Right forelimb (tissue), 1 donor: ENCODE data around the gene PDPR.
"Not testable (repeated sequence)": the region's sequence is repeated elsewhere in the genome, so short reads cannot be mapped to it uniquely, and the experiment has no call there.

Source experiments
- DNase-seq: peaks from one replicate; pipeline ENCODE4 v3.0.0-alpha.2; 2018

The PDPR gene

DNA sequence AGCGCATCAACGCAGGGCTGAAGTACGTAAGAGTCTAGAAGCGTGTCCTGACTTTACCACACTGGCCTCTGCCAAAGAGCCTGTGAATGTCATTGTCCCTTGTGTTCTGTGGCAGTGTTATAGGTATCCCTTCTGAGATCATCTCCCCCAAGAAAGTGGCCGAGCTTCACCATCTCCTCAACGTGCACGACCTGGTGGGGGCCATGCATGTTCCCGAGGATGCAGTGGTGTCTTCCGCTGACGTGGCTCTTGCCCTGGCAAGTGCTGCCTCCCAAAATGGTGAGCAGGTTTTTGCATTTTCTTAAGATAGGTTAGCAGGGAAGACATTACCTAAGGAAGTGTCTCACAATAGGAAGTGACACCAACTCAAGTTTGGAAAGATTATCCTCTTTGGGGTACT is 14.7 kb downstream of the PDPR start:
- DNase-seq = not testable (repeated sequence)

DNA sequence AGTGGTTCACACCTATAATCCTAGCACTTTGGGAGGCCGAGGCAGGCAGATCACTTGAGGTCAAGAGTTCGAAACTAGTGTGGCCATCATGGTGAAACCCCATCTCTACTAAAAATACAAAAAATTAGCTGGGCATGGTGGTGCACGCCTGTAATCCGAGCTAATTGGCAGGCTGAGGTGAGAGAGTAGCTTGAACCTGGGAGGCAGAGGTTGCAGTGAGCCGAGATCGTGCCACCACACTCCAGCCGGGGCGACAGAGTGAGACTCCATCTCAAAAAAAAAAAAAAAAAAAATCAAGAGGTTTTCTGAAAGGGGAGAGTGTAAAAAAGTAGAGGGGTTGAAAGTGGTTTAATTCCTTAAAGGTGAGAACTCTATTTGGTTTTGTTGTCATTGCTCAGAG is 21.7 kb downstream of the PDPR start:
- not testable (repeated sequence) for DNase-seq

GRCh38 chr16:70136595-70136994 is 22.5 kb downstream of the PDPR start:
- DNase-seq = not testable (repeated sequence)

- DNase-seq = not testable (repeated sequence)
Observed at GRCh38 chr16:70142739-70143138, 28.6 kb downstream of the PDPR start.

GRCh38 chr16:70143231-70143895 is 29.2 kb downstream of the PDPR start:
- not testable (repeated sequence) for DNase-seq

- DNase-seq = not testable (repeated sequence)
Observed at GRCh38 chr16:70147853-70148252, 33.7 kb downstream of the PDPR start.

GRCh38 chr16:70148453-70148852 is 34.3 kb downstream of the PDPR start:
- not testable (repeated sequence) for DNase-seq

GRCh38 chr16:70149296-70149695 is 35.2 kb downstream of the PDPR start:
- DNase-seq = not testable (repeated sequence)

- DNase-seq = no peak
Observed at GRCh38 chr16:70151391-70151790, 37.3 kb downstream of the PDPR start.

DNA sequence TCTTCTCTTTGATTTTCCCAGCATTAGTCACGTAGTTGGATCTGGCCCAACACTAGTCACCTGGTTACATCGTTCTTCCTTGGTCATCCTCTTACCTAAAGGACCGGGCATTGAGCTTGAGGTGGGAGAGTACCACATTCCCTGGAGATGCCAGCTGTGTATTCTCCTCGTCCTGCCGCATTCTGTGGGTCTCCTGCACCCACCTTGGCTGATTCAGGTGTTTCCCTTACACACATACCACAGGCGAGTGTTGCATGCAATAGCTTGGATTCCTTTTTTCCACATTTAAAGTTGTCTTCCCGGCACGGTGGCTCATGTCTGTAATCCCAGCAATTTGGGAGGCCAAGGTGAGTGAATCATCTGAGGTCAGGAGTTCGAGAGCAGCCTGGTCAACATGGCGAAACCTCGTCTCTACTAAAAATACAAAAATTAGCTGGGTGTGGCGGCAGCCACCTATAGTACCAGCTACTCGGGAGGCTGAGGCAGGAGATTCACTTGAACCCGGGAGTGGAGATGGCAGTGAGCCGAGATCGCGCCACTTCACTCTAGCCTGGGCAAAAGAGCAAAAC is 37.9 kb downstream of the PDPR start:
- no peak for DNase-seq

GRCh38 chr16:70152578-70153302 is 38.6 kb downstream of the PDPR start:
- no peak for DNase-seq

GRCh38 chr16:70154736-70155135 is 40.6 kb downstream of the PDPR start:
- DNase-seq = not testable (repeated sequence)

DNA sequence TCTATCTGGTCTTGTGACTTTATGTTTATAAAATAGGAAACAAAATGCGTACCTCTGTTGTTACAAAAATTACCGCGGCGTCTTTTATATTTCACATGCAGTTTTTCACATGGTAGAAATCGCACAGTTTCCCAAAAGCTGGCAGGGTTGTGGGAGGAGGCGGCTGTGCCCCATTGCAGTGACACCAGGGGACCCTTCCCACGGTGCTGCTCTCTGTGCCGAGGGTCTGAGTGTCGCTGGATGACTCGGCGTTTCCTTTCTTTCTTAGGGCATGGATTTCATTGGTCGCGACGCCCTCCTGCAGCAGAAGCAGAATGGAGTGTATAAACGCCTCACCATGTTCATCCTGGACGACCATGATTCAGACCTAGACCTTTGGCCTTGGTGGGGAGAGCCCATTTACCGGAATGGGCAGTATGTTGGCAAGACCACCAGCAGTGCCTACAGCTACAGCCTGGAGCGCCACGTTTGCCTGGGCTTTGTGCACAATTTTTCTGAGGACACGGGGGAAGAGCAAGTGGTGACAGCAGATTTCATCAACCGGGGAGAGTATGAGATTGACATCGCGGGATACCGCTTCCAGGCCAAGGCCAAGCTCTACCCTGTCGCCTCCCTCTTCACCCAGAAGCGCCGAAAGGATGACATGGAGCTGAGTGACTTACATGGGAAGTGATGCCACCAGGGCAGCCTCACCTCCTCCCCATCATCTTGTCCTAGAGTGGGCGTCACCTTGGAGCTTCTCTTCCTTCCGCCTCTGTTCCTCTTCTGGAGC is 42.3 kb downstream of the PDPR start:
- no peak for DNase-seq

DNA sequence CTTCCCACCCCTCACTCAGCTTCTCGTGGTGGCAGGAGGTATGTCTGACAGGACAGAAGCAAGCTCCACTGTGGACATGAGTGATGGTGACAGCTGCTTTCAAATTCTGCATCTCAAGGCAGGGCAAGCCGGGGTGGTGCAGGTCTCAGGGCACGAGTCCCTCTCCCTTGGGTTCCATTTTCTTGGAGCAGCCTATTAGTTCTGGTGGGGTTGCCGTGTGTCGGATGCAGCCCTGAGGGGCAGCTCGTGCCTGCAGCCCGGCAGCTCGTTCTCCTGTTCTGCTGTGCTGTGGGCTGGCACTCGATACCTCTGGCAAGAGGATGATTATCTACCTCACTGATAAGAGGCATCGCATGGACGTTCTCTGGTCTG is 43.0 kb downstream of the PDPR start:
- DNase-seq = no peak

GRCh38 chr16:70157477-70158260 is 43.5 kb downstream of the PDPR start:
- no peak for DNase-seq

DNA sequence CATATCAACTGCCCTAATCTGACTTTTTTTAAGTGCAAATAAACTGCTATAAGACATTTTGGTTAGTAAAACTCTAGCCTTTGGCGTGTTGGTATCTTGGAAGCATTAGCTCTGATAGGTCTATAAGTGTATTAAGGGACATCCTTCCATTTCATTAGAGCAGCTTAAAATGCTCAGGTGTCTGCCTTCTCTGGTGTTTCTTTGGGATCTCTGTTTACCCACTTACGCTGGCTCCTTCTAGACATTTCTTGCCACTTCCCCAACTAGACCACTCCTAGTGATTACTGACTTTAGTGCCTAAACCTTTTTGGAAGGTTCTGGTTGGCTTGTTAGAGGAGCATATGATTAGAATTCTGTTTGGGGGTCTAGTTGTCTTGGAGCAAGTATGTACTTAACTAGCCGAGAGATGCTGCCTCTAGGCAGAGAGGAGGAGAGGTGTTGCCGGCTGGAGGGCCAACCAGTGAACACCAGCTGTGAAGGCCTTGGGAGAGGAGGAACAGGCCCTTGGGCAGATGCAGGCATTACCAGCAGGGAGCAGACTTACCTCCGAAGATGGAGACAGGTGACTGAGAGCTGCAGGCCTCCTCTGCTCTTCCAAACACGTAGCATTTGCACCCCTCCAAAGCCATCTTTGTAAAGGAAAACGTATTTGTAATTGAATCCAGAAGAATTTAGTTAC is 44.3 kb downstream of the PDPR start:
- no peak for DNase-seq

DNA sequence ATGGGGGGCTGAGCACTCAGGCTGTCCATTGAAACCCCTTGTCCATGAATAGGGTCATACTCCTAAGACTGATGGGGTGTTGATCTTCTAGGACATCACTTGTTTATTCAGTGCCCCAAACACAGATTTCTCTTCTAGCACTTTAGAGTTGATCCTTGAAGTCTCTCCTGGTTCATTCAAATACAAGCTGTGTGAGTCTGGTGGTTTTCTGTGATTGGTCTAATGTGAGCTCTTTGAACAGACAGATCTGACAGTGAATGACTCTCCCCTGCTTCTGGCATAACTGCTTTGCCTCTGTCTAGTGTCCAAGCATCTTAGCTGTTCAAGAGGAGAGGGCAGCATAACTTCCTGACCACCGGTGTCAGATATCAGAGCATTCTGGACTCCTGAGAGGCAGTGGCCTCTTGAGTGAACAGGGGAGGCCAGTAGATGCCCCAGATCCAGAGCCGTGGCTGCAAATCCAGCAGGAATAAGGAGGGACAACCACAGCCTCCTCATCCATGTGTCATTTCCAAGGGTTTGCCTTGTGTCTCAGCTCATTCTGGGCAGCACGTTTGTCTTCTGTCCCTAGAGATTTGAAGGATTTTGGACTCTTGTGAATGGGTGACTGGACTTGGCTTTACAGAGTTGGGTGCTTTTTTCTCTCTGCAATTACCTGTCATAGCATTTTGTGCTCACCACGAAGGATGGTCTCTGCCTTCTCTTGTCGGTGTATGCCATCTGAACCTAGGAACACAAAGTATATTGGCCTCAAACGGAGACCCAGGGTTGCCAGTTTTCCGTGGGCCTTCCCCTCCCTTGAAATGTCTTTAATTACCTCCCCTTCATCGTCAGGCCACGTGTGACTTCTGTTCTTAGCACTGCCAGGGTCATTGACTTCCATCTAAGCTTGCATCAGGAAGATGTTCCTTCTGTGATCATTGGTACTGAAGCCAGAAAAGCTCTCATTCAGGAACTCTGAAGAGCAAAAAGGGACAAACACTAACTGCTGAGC is 45.5 kb downstream of the PDPR start:
- no peak for DNase-seq

DNA sequence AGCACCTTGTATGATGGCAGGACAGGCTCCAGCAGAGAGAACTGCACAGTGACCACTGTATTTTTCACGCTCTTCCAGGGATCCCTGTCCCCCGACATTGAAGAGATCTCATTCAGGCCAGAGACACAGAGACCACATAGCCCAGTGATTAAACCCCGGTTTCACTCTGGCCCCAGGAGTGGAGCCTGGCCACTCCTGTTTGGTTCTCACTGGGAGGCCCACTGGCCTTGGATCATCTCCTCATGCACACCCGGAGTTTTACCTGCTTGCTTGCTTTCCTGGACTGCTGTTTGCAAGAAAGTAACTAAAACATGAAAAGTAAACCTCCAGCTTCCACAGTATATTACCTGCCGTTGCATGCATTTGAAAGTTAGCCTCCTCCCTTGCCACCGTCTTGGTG is 46.3 kb downstream of the PDPR start:
- DNase-seq = no peak

DNA sequence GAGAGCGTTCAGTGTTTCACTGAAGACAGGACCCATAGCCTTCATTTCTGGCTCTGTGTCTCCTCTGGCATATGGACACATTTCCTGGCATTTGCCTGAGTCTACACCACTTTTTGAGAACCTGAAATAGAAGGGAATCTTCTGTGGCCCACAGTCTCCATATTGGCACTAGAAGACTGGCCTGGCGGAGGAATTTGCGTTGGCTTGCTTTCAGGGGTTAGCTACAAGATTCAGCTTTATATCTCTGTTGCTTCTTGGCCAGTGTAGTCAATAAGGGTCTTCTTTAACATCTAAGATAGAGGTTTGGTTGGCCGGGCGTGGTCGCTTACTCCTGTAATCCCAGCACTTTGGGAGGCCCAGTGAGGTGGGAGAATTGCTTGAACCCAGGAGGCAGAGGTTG is 46.7 kb downstream of the PDPR start:
- DNase-seq = no peak

GRCh38 chr16:70161350-70161749 is 47.2 kb downstream of the PDPR start:
- no peak for DNase-seq

- DNase-seq = no peak
Observed at GRCh38 chr16:70162041-70162451, 47.9 kb downstream of the PDPR start.
